Measurements from ENCODE around the gene D2HGDH.
"Not testable (repeated sequence)": the region's sequence is repeated elsewhere in the genome, so short reads cannot be mapped to it uniquely, and the experiment has no call there.

D2HGDH gene

DNA sequence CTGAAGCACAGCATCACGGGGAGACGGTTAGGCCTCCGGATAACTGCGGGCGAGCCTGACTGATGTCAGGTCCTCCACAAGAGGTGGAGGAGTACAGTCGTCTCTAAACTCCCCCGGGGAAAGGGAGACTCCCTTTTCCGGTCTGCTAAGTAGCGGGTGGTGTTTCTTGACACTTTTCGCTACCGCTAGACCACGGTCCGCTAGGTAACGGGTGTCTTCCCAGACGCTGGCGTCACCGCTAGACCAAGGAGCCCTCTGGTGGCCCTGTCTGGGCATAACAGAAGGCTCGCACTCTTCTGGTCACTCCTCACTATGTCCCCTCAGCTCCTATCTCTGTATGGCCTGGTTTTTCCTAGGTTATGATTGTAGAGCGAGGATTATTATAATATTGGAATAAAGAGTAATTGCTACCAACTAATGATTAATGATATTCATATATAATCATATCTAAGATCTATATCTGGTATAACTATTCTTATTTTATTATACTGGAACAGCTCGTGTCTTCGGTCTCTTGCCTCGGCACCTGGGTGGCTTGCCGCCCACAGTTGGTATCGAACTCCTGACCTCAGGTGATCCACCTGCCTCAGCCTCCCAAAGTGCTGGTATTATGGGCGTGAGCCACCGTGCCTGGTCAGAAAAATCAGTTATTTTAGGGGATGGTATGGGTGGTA lies 1.8 kb upstream of the D2HGDH start:
- H3K4me3 ChIP-seq (ENCODE audit: control insufficient read depth in 1 of 7, extremely low read depth in 1 of 7, insufficient read depth in 4 of 7, low read depth in 2 of 7, low read length in 6 of 7); H3K36me3 ChIP-seq (ENCODE audit: control insufficient read depth in 4 of 4, insufficient read depth in 4 of 4, low read length in 3 of 4); H3K27ac ChIP-seq (ENCODE audit: insufficient read depth in 1 of 2, low read depth in 1 of 2, low read length in 2 of 2, poor library complexity in 1 of 2, severe bottlenecking in 2 of 2); H3K9me3 ChIP-seq (ENCODE audit: control extremely low read depth in 1 of 5, control insufficient read depth in 4 of 5, insufficient read depth in 2 of 5, low read depth in 1 of 5, low read length in 4 of 5); H3K27me3 ChIP-seq (replicated peaks in 2 of 5; ENCODE audit: control insufficient read depth in 4 of 5, insufficient read depth in 5 of 5, low read length in 4 of 5); POLR2A ChIA-PET: not testable (repeated sequence)
- DNase-seq, result peak; percentile 35 to 64 (median 56)
- WGBS (ENCODE audit: insufficient coverage), result 41% methylated on average over 9 of the region's 26 CpGs
- CTCF ChIA-PET, result interaction anchor here (1.5 to 7.6 kb wide), 5 partner anchors 26 to 146 kb away, joined by 4 to 60 read pairs (median 6); partner anchors contain the start of gene ING5
- peaks cover 0 to 34% (median 23%) of the 10 kb centered on the region in 4 experiments for H3K4me1 ChIP-seq (ENCODE audit: control extremely low read depth in 1 of 4, control insufficient read depth in 4 of 4, insufficient read depth in 4 of 4, low read length in 3 of 4)

DNA sequence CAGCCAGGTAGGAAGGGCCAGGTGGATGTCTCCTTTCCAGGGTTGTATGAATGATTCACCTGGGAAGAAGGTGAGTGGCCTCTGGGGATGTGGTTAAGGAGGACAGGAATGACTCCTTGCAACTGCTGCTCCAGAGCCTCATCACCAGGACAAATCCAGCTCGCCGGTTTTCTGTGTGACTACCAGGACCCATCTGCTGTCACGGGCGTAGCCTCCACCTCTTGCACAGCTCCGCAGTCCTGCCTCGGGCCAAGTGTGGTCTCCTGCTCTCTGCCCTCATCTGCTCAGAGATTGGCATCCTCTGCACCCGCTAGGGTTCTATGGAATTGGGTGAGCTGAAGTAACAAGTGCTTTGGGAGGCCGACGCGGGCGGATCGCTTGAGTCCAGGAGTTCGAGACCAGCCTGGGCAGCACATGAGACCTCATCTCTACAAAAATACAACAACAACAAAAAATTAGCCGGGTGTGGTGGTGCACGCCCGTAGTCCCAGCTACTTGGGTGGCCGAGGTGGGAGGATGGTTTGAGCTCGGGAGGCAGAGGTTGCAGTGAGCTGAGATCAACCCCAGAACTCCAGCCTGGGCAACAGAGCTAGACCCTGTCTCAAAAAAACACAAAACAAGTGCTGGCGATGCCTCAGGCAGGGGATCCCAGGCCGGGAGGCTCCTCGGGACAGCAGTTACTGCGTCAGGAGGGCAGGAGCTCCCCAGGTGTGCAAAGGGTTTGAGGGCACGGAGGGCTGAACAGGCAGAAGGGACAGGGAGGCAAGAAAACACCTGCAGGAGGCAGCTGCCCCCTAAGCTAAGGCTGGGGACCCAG lies 831 bp upstream of the D2HGDH start:
- Histone ChIP-seq H3K27ac (ENCODE audit: insufficient read depth in 1 of 2, low read depth in 1 of 2, low read length in 2 of 2, poor library complexity in 1 of 2, severe bottlenecking in 2 of 2) (no peak overlapping the region), H3K9me3 (ENCODE audit: control extremely low read depth in 1 of 5, control insufficient read depth in 4 of 5, insufficient read depth in 2 of 5, low read depth in 1 of 5, low read length in 4 of 5) (no peaks in the 10 kb centered on the region), H3K36me3 (ENCODE audit: control insufficient read depth in 4 of 4, insufficient read depth in 4 of 4, low read length in 3 of 4) (peaks cover 0 to 10% (median 0%) of the 10 kb centered on the region in 4 experiments), H3K4me3 (ENCODE audit: control insufficient read depth in 1 of 7, extremely low read depth in 1 of 7, insufficient read depth in 4 of 7, low read depth in 2 of 7, low read length in 6 of 7) (peak overlapping the region in 6 of 7 experiments; percentile 50 to 85 (median 66)), H3K27me3 (replicated peaks in 2 of 5; ENCODE audit: control insufficient read depth in 4 of 5, insufficient read depth in 5 of 5, low read length in 4 of 5) (no peaks in the 10 kb centered on the region), H3K4me1 (ENCODE audit: control extremely low read depth in 1 of 4, control insufficient read depth in 4 of 4, insufficient read depth in 4 of 4, low read length in 3 of 4) (peaks cover 0 to 41% (median 23%) of the 10 kb centered on the region in 4 experiments)
- POLR2A ChIA-PET, result interaction anchor here (1.0 to 3.2 kb wide), 2 partner anchors 19 to 32 kb away, joined by 3 to 16 read pairs; partner anchors contain the start of gene ING5
- 93% methylated on average over 13 of the region's 23 CpGs for WGBS (ENCODE audit: insufficient coverage)
- DNase-seq, result no peak
- CTCF ChIA-PET, result interaction anchor here (0.9 to 7.6 kb wide), 14 partner anchors 9 to 145 kb away, joined by 3 to 60 read pairs (median 4); partner anchors contain the start of genes DTYMK and ING5

DNA sequence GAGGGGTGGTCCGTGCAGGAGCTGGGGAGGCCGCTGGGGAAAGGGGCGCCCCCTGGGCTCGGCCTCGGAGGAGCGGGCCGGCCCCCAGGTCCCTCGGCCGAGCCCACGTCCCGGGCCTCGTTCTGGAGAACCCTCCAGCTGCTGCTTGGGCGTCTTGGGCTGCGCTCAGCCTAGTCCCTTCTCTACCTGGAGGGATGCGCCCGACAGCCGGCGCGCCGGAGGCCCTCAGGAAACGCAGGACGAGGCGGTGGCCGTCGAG lies 293 bp upstream of the D2HGDH start:
- WGBS (ENCODE audit: insufficient coverage), result 2% methylated on average over 25 of the region's 25 CpGs
- Histone ChIP-seq H3K36me3 (ENCODE audit: control insufficient read depth in 4 of 4, insufficient read depth in 4 of 4, low read length in 3 of 4) (peaks cover 0 to 10% (median 0%) of the 10 kb centered on the region in 4 experiments), H3K4me3 (ENCODE audit: control insufficient read depth in 1 of 7, extremely low read depth in 1 of 7, insufficient read depth in 4 of 7, low read depth in 2 of 7, low read length in 6 of 7) (peak overlapping the region in 6 of 7 experiments; percentile 50 to 85 (median 66)), H3K4me1 (ENCODE audit: control extremely low read depth in 1 of 4, control insufficient read depth in 4 of 4, insufficient read depth in 4 of 4, low read length in 3 of 4) (peaks cover 0 to 42% (median 23%) of the 10 kb centered on the region in 4 experiments), H3K9me3 (ENCODE audit: control extremely low read depth in 1 of 5, control insufficient read depth in 4 of 5, insufficient read depth in 2 of 5, low read depth in 1 of 5, low read length in 4 of 5) (no peaks in the 10 kb centered on the region), H3K27me3 (replicated peaks in 2 of 5; ENCODE audit: control insufficient read depth in 4 of 5, insufficient read depth in 5 of 5, low read length in 4 of 5) (no peaks in the 10 kb centered on the region), H3K27ac (ENCODE audit: insufficient read depth in 1 of 2, low read depth in 1 of 2, low read length in 2 of 2, poor library complexity in 1 of 2, severe bottlenecking in 2 of 2) (no peak overlapping the region)
- CTCF ChIA-PET, result interaction anchor here (0.8 to 7.6 kb wide), 16 partner anchors 8 to 144 kb away, joined by 3 to 60 read pairs (median 4); partner anchors contain the start of genes DTYMK and ING5
- DNase-seq, result no peak
- POLR2A ChIA-PET, result interaction anchor here (1.0 to 3.2 kb wide), 2 partner anchors 20 to 32 kb away, joined by 3 to 16 read pairs; partner anchors contain the start of gene ING5

DNA sequence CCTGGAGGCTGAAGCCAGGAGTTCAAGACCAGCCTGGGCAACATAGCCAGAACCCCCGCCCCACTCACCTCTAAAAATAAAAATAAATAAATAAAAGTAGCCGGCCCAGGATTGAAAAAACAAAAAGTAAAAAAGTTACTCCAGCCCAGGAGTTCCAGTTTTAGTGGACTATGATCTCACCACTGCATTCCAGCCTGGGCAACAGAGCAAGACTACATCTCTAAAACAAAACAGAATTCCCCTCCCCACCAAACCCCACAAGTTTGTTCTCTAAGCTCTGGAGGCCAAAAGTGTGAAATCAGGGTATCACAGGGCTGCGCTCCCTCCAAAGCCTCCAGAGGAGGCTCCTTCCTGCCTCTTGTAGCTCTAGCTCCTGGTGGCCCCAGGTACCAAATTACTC lies 1.7 kb downstream of the D2HGDH start:
- no peaks in the 10 kb centered on the region for H3K27me3 ChIP-seq (replicated peaks in 2 of 5; ENCODE audit: control insufficient read depth in 4 of 5, insufficient read depth in 5 of 5, low read length in 4 of 5)
- peaks cover 0 to 10% (median 0%) of the 10 kb centered on the region in 4 experiments for H3K36me3 ChIP-seq (ENCODE audit: control insufficient read depth in 4 of 4, insufficient read depth in 4 of 4, low read length in 3 of 4)
- no peak overlapping the region for H3K27ac ChIP-seq (ENCODE audit: insufficient read depth in 1 of 2, low read depth in 1 of 2, low read length in 2 of 2, poor library complexity in 1 of 2, severe bottlenecking in 2 of 2)
- H3K9me3 ChIP-seq (ENCODE audit: control extremely low read depth in 1 of 5, control insufficient read depth in 4 of 5, insufficient read depth in 2 of 5, low read depth in 1 of 5, low read length in 4 of 5), result no peaks in the 10 kb centered on the region
- peaks cover 0 to 50% (median 35%) of the 10 kb centered on the region in 4 experiments for H3K4me1 ChIP-seq (ENCODE audit: control extremely low read depth in 1 of 4, control insufficient read depth in 4 of 4, insufficient read depth in 4 of 4, low read length in 3 of 4)
- H3K4me3 ChIP-seq (ENCODE audit: control insufficient read depth in 1 of 7, extremely low read depth in 1 of 7, insufficient read depth in 4 of 7, low read depth in 2 of 7, low read length in 6 of 7), result peak overlapping the region in 1 of 7 experiments; percentile 85
- WGBS (ENCODE audit: insufficient coverage), result 100% methylated on average over 1 of the region's 3 CpGs
- ChIA-PET POLR2A (interaction anchor here (3.2 kb wide), 1 partner anchor 34 kb away, joined by 16 read pairs; the partner anchor contains the start of gene ING5), CTCF (interaction anchor here (1.6 to 7.6 kb wide), 3 partner anchors 35 to 143 kb away, joined by 3 to 60 read pairs (median 9); partner anchors contain the start of gene ING5)
- DNase-seq, result no peak

GRCh38 chr2:241738040-241738686 lies 3.7 kb downstream of the D2HGDH start:
- ChIA-PET POLR2A (no interaction called here), CTCF (interaction anchor here (3.2 to 7.6 kb wide), 2 partner anchors 37 to 141 kb away, joined by 11 to 60 read pairs; partner anchors contain the start of gene ING5)
- H3K27me3 ChIP-seq (replicated peaks in 2 of 5; ENCODE audit: control insufficient read depth in 4 of 5, insufficient read depth in 5 of 5, low read length in 4 of 5), result no peaks in the 10 kb centered on the region
- peaks cover 0 to 46% (median 37%) of the 10 kb centered on the region in 4 experiments for H3K4me1 ChIP-seq (ENCODE audit: control extremely low read depth in 1 of 4, control insufficient read depth in 4 of 4, insufficient read depth in 4 of 4, low read length in 3 of 4)
- H3K9me3 ChIP-seq (ENCODE audit: control extremely low read depth in 1 of 5, control insufficient read depth in 4 of 5, insufficient read depth in 2 of 5, low read depth in 1 of 5, low read length in 4 of 5), result no peaks in the 10 kb centered on the region
- DNase-seq, result no peak
- H3K27ac ChIP-seq (ENCODE audit: insufficient read depth in 1 of 2, low read depth in 1 of 2, low read length in 2 of 2, poor library complexity in 1 of 2, severe bottlenecking in 2 of 2), result no peak overlapping the region
- WGBS (ENCODE audit: insufficient coverage), result 94% methylated on average over 11 of the region's 17 CpGs
- H3K36me3 ChIP-seq (ENCODE audit: control insufficient read depth in 4 of 4, insufficient read depth in 4 of 4, low read length in 3 of 4), result peaks cover 0 to 12% (median 0%) of the 10 kb centered on the region in 4 experiments
- no peak overlapping the region for H3K4me3 ChIP-seq (ENCODE audit: control insufficient read depth in 1 of 7, extremely low read depth in 1 of 7, insufficient read depth in 4 of 7, low read depth in 2 of 7, low read length in 6 of 7)

GRCh38 chr2:241739177-241739576 lies 4.7 kb downstream of the D2HGDH start:
- no peak for DNase-seq
- peaks cover 0 to 22% (median 8%) of the 10 kb centered on the region in 4 experiments for H3K36me3 ChIP-seq (ENCODE audit: control insufficient read depth in 4 of 4, insufficient read depth in 4 of 4, low read length in 3 of 4)
- no peak overlapping the region for H3K4me3 ChIP-seq (ENCODE audit: control insufficient read depth in 1 of 7, extremely low read depth in 1 of 7, insufficient read depth in 4 of 7, low read depth in 2 of 7, low read length in 6 of 7)
- H3K27me3 ChIP-seq (replicated peaks in 2 of 5; ENCODE audit: control insufficient read depth in 4 of 5, insufficient read depth in 5 of 5, low read length in 4 of 5), result no peaks in the 10 kb centered on the region
- ChIA-PET POLR2A (interaction anchor here (0.6 kb wide), 1 partner anchor 105 kb away, joined by 3 read pairs; no protein-coding TSS in a partner anchor), CTCF (interaction anchor here (0.8 to 3.2 kb wide), 4 partner anchors 17 to 140 kb away, joined by 3 to 11 read pairs (median 3); no protein-coding TSS in a partner anchor)
- peaks cover 0 to 42% (median 30%) of the 10 kb centered on the region in 4 experiments for H3K4me1 ChIP-seq (ENCODE audit: control extremely low read depth in 1 of 4, control insufficient read depth in 4 of 4, insufficient read depth in 4 of 4, low read length in 3 of 4)
- no peak overlapping the region for H3K27ac ChIP-seq (ENCODE audit: insufficient read depth in 1 of 2, low read depth in 1 of 2, low read length in 2 of 2, poor library complexity in 1 of 2, severe bottlenecking in 2 of 2)
- 95% methylated on average over 14 of the region's 15 CpGs for WGBS (ENCODE audit: insufficient coverage)
- H3K9me3 ChIP-seq (ENCODE audit: control extremely low read depth in 1 of 5, control insufficient read depth in 4 of 5, insufficient read depth in 2 of 5, low read depth in 1 of 5, low read length in 4 of 5), result peaks cover 0 to 1% (median 0%) of the 10 kb centered on the region in 5 experiments
